HL-60 (cell line): Measurements from ENCODE around the gene FRMD5.

ENCODE experiments used
- DNase-seq, 2 experiments: peaks; one replicate each; pipeline ENCODE4 v3.0.0-alpha.2; 2010 to 2020; ENCODE audit warnings: low read depth in 1 of 2, low spot score in 1 of 2
- H3K27ac ChIP-seq: fragments of 250-450 bp; sonication (Bioruptor Pico); replicated peaks from 2 replicates; pipeline ENCODE4 v1.5.1; 2020; ENCODE audit warnings: mild to moderate bottlenecking, moderate library complexity
- H3K27me3 ChIP-seq: fragments of 250-450 bp; sonication (Bioruptor Pico); 2 replicates; pipeline ENCODE4 v1.5.1; 2021; ENCODE audit warnings: mild to moderate bottlenecking, moderate library complexity; ENCODE audit not compliant: insufficient read depth, poor library complexity, severe bottlenecking
- H3K4me3 ChIP-seq: replicated peaks from 2 replicates; pipeline ENCODE4 v1.5.1; 2011; ENCODE audit warnings: mild to moderate bottlenecking, control low read depth, low read length; ENCODE audit not compliant: insufficient read depth
- GABPA ChIP-seq: IDR thresholded peaks from 2 replicates; pipeline ENCODE4 v1.6.1; 2012; ENCODE audit warnings: low read depth
- POLR2AphosphoS5 ChIP-seq: IDR thresholded peaks from 2 replicates; pipeline ENCODE4 v1.6.1; 2012; ENCODE audit warnings: low read depth
- SPI1 ChIP-seq: IDR thresholded peaks from 2 replicates; pipeline ENCODE4 v1.6.1; 2012; ENCODE audit warnings: low read depth, mild to moderate bottlenecking, borderline replicate concordance
- TF ChIP-seq, protein P1 (sequence below): IDR thresholded peaks from 2 replicates; pipeline ENCODE4 v1.6.1; 2012; ENCODE audit warnings: low read depth; ENCODE audit not compliant: insufficient replicate concordance
- TF ChIP-seq, protein P2 (sequence below): IDR thresholded peaks from one replicate; pipeline ENCODE4 v1.5.1; 2011; ENCODE audit warnings: low read length, control low read depth, inconsistent platforms; ENCODE audit not compliant: insufficient read depth

The FRMD5 gene

DNA sequence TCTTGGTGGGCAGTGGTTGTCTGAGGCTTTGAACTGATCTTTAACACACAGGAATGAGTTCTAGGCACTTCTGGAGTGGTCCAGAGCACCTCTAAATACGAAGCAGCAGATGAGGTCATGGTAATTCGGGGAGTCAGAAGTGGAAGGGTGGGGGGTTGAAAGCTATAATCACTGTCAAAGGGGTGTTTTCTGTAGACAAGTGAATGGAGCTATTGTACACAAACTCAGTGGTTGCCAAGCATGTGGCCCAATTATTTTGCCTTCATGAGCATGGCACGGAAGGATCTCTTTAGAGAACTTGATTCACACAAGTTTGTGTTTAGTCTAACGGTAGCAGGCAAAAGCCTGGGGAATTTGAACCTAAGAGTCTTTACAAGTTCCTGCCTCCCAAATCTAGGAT, 6.3 kb downstream of the FRMD5 start:
- no peak overlapping the region for H3K27ac ChIP-seq
- H3K4me3 ChIP-seq = no peak overlapping the region
- DNase-seq = no peak
- H3K27me3 ChIP-seq = peaks cover 29% of the 10 kb centered on the region
- TF ChIP-seq, protein P1, sequence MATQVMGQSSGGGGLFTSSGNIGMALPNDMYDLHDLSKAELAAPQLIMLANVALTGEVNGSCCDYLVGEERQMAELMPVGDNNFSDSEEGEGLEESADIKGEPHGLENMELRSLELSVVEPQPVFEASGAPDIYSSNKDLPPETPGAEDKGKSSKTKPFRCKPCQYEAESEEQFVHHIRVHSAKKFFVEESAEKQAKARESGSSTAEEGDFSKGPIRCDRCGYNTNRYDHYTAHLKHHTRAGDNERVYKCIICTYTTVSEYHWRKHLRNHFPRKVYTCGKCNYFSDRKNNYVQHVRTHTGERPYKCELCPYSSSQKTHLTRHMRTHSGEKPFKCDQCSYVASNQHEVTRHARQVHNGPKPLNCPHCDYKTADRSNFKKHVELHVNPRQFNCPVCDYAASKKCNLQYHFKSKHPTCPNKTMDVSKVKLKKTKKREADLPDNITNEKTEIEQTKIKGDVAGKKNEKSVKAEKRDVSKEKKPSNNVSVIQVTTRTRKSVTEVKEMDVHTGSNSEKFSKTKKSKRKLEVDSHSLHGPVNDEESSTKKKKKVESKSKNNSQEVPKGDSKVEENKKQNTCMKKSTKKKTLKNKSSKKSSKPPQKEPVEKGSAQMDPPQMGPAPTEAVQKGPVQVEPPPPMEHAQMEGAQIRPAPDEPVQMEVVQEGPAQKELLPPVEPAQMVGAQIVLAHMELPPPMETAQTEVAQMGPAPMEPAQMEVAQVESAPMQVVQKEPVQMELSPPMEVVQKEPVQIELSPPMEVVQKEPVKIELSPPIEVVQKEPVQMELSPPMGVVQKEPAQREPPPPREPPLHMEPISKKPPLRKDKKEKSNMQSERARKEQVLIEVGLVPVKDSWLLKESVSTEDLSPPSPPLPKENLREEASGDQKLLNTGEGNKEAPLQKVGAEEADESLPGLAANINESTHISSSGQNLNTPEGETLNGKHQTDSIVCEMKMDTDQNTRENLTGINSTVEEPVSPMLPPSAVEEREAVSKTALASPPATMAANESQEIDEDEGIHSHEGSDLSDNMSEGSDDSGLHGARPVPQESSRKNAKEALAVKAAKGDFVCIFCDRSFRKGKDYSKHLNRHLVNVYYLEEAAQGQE = no peak
- TF ChIP-seq SPI1 = no peak
- no peak for TF ChIP-seq GABPA
- TF ChIP-seq, protein P2, sequence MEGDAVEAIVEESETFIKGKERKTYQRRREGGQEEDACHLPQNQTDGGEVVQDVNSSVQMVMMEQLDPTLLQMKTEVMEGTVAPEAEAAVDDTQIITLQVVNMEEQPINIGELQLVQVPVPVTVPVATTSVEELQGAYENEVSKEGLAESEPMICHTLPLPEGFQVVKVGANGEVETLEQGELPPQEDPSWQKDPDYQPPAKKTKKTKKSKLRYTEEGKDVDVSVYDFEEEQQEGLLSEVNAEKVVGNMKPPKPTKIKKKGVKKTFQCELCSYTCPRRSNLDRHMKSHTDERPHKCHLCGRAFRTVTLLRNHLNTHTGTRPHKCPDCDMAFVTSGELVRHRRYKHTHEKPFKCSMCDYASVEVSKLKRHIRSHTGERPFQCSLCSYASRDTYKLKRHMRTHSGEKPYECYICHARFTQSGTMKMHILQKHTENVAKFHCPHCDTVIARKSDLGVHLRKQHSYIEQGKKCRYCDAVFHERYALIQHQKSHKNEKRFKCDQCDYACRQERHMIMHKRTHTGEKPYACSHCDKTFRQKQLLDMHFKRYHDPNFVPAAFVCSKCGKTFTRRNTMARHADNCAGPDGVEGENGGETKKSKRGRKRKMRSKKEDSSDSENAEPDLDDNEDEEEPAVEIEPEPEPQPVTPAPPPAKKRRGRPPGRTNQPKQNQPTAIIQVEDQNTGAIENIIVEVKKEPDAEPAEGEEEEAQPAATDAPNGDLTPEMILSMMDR = no peak
- TF ChIP-seq POLR2AphosphoS5 = no peak

DNA sequence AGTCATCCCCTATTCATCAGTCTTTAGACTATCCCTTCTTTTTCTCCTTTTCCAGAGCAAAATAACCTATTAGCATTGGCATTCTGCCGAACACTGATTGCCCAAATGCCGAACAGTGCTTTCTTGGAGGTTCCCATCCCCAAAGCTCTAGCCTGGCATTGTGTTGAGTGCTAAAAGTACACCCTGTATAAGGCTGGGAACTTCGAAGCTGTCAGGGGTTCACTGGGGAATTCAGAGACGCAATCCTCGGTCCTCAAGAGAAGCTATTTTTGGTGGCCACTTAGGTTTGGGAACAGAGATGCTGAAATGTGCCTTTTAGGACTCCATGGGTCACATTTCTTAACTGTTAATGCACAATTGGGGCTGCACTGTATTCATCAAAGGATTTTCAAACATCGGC, 8.4 kb downstream of the FRMD5 start:
- TF ChIP-seq SPI1 (no peak), POLR2AphosphoS5 (no peak)
- Histone ChIP-seq H3K27ac (no peak overlapping the region), H3K4me3 (no peak overlapping the region), H3K27me3 (peaks cover 12% of the 10 kb centered on the region)
- DNase-seq = no peak

DNA sequence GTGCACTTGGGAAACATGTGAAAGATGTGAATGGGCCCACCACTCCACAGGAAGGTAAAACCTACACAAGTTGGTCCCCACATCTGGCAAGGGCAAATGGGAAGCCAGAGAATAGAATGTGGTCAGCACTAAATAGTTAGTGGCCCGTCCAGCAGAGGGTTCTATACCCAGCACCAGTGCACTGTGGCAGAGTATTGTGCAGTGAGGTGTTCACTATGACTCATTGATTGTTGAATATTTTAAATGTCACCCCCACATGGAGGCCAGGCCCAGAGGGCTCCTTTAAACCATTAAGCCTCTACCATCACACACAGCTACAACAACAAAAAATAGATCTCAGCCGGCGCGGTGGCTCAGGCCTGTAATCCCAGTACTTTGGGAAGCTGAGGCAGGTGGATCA, 11.7 kb downstream of the FRMD5 start:
- H3K27ac ChIP-seq = no peak overlapping the region
- no peak for DNase-seq
- peaks cover 8% of the 10 kb centered on the region for H3K27me3 ChIP-seq
- H3K4me3 ChIP-seq = no peak overlapping the region
- TF ChIP-seq, protein P1 = no peak
- no peak for TF ChIP-seq GABPA
- TF ChIP-seq POLR2AphosphoS5 = no peak
- no peak for TF ChIP-seq SPI1
- TF ChIP-seq, protein P2 = no peak

DNA sequence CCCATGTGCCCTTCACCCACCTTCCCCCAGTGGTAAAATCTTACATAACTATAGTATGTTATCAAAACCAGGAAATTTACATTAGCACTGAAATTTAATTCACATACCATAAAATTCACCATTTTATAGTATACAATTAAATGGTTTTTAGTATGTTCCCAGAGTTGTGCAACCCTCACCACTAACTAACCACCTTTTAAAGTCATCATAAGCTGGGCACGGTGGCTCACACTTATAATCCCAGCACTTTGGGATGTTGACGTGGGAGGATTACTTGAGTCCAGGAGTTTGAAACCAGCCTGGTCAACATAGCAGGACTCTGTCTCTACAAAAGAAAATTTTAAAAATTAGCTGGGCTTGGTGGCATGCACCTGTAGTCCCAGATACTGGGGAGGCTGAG, 13.7 kb downstream of the FRMD5 start:
- peaks cover 8% of the 10 kb centered on the region for H3K27me3 ChIP-seq
- no peak overlapping the region for H3K27ac ChIP-seq
- DNase-seq = no peak
- TF ChIP-seq GABPA (no peak), POLR2AphosphoS5 (no peak), SPI1 (no peak)
- TF ChIP-seq, protein P2 = no peak
- TF ChIP-seq, protein P1 = no peak
- H3K4me3 ChIP-seq = no peak overlapping the region
